IMR-90 (cell line): ENCODE data around the gene TAF7L. TPM values are rescaled to one million over a fixed set of nuclear protein-coding genes. Genes with fewer than 3 reads are reported as not detected.

ENCODE experiments used
- ATAC-seq: fragments of 200-7000 bp; cut with Tn5 transposase; 2 replicates; pipeline ENCODE4 v1.9.1; 2020; ENCODE audit warnings: low read depth, mild to moderate bottlenecking, moderate library complexity
- BruUV-seq: library from RNA; stranded (reverse); fragments of 400-500 nt; replicated peaks from 2 replicates; lab custom pipeline; 2021; lab: Mats Ljungman, UMichigan
- CTCF ChIA-PET: fragments of 300-600 bp; formaldehyde crosslinking; extraction: SDS; loops from one replicate; lab custom pipeline; 2021; ENCODE audit warnings: antibody characterized with exemption; lab: Yijun Ruan, JAX
- POLR2A ChIA-PET: fragments of 300-600 bp; sonication (Branson Sonifier 250); formaldehyde crosslinking; loops from one replicate; lab custom pipeline; 2022; ENCODE audit warnings: antibody characterized with exemption; ENCODE audit not compliant: unreplicated experiment; lab: Charles Lee
- DNase-seq: peaks from one replicate; pipeline ENCODE4 v3.0.0; 2013
- H2AFZ ChIP-seq: replicated peaks from 2 replicates; pipeline ENCODE3; 2013; ENCODE audit warnings: low read length, mild to moderate bottlenecking; ENCODE audit not compliant: poor library complexity
- H2AK5ac ChIP-seq: 2 replicates; pipeline ENCODE4 v1.6.1; 2013; ENCODE audit warnings: low read depth, low read length, inconsistent platforms
- H2AK9ac ChIP-seq: replicated peaks from 2 replicates; pipeline ENCODE3; 2013; ENCODE audit warnings: mild to moderate bottlenecking, low read depth, low read length, moderate library complexity; ENCODE audit not compliant: poor library complexity
- H2BK120ac ChIP-seq: 2 replicates; pipeline ENCODE4 v1.6.1; 2013; ENCODE audit warnings: low read depth, low read length, inconsistent platforms
- H2BK15ac ChIP-seq: 3 replicates; pipeline ENCODE4 v1.6.1; 2013; ENCODE audit warnings: low read depth, low read length, inconsistent platforms
- H2BK20ac ChIP-seq: 2 replicates; pipeline ENCODE4 v1.6.1; 2013; ENCODE audit warnings: low read depth, mild to moderate bottlenecking, inconsistent platforms, low read length, moderate library complexity
- H2BK5ac ChIP-seq: 2 replicates; pipeline ENCODE4 v1.6.1; 2013; ENCODE audit warnings: mild to moderate bottlenecking, low read depth, low read length, inconsistent platforms; ENCODE audit not compliant: poor library complexity, severe bottlenecking
- H3K14ac ChIP-seq: replicated peaks from 2 replicates; pipeline ENCODE4 v1.6.1; 2013; ENCODE audit warnings: low read depth, low read length, inconsistent platforms
- H3K18ac ChIP-seq: 2 replicates; pipeline ENCODE4 v1.6.1; 2013; ENCODE audit warnings: low read depth, low read length, control low read depth
- H3K23ac ChIP-seq: 2 replicates; pipeline ENCODE4 v1.6.1; 2013; ENCODE audit warnings: low read depth, low read length, inconsistent platforms
- H3K27ac ChIP-seq: 2 replicates; pipeline ENCODE4 v1.5.1; 2013; ENCODE audit warnings: mild to moderate bottlenecking, control low read depth, low read length; ENCODE audit not compliant: insufficient read depth
- H3K27me3 ChIP-seq: 2 replicates; pipeline ENCODE4 v1.6.1; 2013; ENCODE audit warnings: low read length; ENCODE audit not compliant: control insufficient read depth, insufficient read depth
- H3K36me3 ChIP-seq: 2 replicates; pipeline ENCODE4 v1.6.1; 2013; ENCODE audit warnings: low read length, mixed read lengths; ENCODE audit not compliant: control insufficient read depth, insufficient read depth
- H3K4ac ChIP-seq: 2 replicates; pipeline ENCODE4 v1.6.1; 2013; ENCODE audit warnings: low read depth, low read length, inconsistent platforms
- H3K4me1 ChIP-seq: 2 replicates; pipeline ENCODE4 v1.6.1; 2013; ENCODE audit warnings: low read length, mixed read lengths; ENCODE audit not compliant: control insufficient read depth, insufficient read depth
- H3K4me2 ChIP-seq: 2 replicates; pipeline ENCODE4 v1.6.1; 2013; ENCODE audit warnings: low read depth, mild to moderate bottlenecking, control low read depth, low read length, moderate library complexity
- H3K4me3 ChIP-seq: 2 replicates; pipeline ENCODE4 v1.5.1; 2013; ENCODE audit warnings: low read depth, mild to moderate bottlenecking, control low read depth, low read length, moderate library complexity; ENCODE audit not compliant: insufficient read depth
- H3K56ac ChIP-seq: 2 replicates; pipeline ENCODE4 v1.6.1; 2013; ENCODE audit warnings: low read length, inconsistent platforms; ENCODE audit not compliant: insufficient read depth; ENCODE audit errors: extremely low read depth
- H3K79me1 ChIP-seq, 2 experiments: 2 replicates each; pipeline ENCODE4 v1.6.1; 2013; ENCODE audit warnings: low read length in 2 of 2, inconsistent platforms in 1 of 2, low read depth in 1 of 2
- H3K9ac ChIP-seq: 2 replicates; pipeline ENCODE4 v1.6.1; 2013; ENCODE audit warnings: low read depth, low read length, control low read depth
- H3K9me1 ChIP-seq: 2 replicates; pipeline ENCODE4 v1.6.1; 2013; ENCODE audit warnings: low read length, inconsistent platforms; ENCODE audit not compliant: insufficient read depth
- H3K9me3 ChIP-seq: 2 replicates; pipeline ENCODE4 v1.6.1; 2013; ENCODE audit warnings: low read length; ENCODE audit not compliant: control insufficient read depth, insufficient read depth
- H4K20me1 ChIP-seq: 2 replicates; pipeline ENCODE4 v1.6.1; 2013; ENCODE audit warnings: low read length, inconsistent platforms; ENCODE audit not compliant: insufficient read depth
- H4K5ac ChIP-seq: 2 replicates; pipeline ENCODE4 v1.6.1; 2013; ENCODE audit warnings: mild to moderate bottlenecking, low read depth, low read length, control low read depth
- H4K8ac ChIP-seq, 2 experiments: 2 replicates each; pipeline ENCODE4 v1.6.1; 2013; ENCODE audit warnings: low read depth in 2 of 2, low read length in 2 of 2, control low read depth in 1 of 2, inconsistent platforms in 1 of 2
- H4K91ac ChIP-seq: 2 replicates; pipeline ENCODE4 v1.6.1; 2013; ENCODE audit warnings: low read depth, low read length, inconsistent platforms; ENCODE audit not compliant: insufficient read depth
- MAZ ChIP-seq: IDR thresholded peaks from 2 replicates; pipeline ENCODE4 v1.6.1; 2012; ENCODE audit warnings: low read depth, mild to moderate bottlenecking, low read length, improper control_type of control experiment, moderate library complexity, borderline replicate concordance
- RFX5 ChIP-seq: IDR thresholded peaks from 2 replicates; pipeline ENCODE4 v1.8.0; 2012; ENCODE audit warnings: low read depth, mild to moderate bottlenecking, low read length, moderate library complexity
- WGBS, 2 experiments: methylation state at CpG; one replicate each; pipeline versions ENCODE4 v1.1.5 to v1.1.7; 2013; ENCODE audit warnings: missing lambda C conversion rate in 2 of 2; ENCODE audit not compliant: insufficient read length in 1 of 2; ENCODE audit errors: extremely low coverage in 2 of 2; 5-methylcytosine and 5-hydroxymethylcytosine counted together
- dilution Hi-C: fragments of 300-500 bp; cut with HindIII; formaldehyde crosslinking; loops from one replicate; pipeline ENCODE4 v1.14.3; 2018; ENCODE audit warnings: low sequenced_read_pairs; ENCODE audit not compliant: unreplicated experiment
- in situ Hi-C: fragments of 300-500 bp; cut with MboI; formaldehyde crosslinking; loops from 3 replicates; pipeline ENCODE4 v1.14.3; 2019; ENCODE audit warnings: low sequenced_read_pairs, inconsistent platforms, mixed read lengths
- intact Hi-C: fragments of 100-400 bp; cut with micrococcal nuclease; formaldehyde crosslinking; loops from 2 replicates; pipeline ENCODE4 v1.10.0; 2022
- polyA plus RNA-seq, 3 experiments: library from polyadenylated mRNA; depleted of rRNA; stranded (reverse); fragments of >200 nt; gene quantifications; 2 replicates each; pipeline ENCODE4 v1.2.3, GENCODE V29; 2012; ENCODE audit warnings: low replicate concordance in 1 of 3
- total RNA-seq: library from RNA; depleted of rRNA; stranded (reverse); fragments of >200 nt; gene quantifications from 2 replicates; pipeline ENCODE4 v1.2.3, GENCODE V29; 2012

Gene TAF7L
- total and polyA plus RNA-seq, 2 of the 4 experiments (the other 2 are of a cell fraction) = 0.18 to 0.22 TPM

DNA sequence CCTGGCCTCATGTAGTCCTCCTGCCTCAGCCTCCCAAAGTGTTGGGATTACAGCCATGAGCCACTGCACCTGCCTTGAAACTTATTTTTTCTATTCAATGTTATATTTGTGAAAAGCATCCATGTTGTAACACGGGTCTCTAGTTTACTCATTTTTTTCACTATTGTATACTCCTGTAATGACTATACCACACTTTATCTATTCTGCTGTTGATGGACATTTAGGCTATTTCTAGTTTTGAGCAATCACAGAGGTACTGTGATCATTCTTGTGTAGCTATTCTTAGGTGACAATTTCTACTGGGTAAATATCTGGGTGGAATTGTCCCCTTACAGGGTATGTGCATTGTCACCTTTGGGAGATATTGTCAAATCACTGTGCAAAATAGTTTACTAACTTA is 67.9 kb downstream of the TAF7L start:
- ATAC-seq (no peak), DNase-seq (no peak)
- Histone ChIP-seq H3K36me3 (no peaks in the 10 kb centered on the region), H3K4me1 (peaks cover 8% of the 10 kb centered on the region), H3K14ac (no peak overlapping the region), H4K20me1 (no peaks in the 10 kb centered on the region), H3K18ac (no peak overlapping the region), H4K5ac (no peak overlapping the region), H2BK15ac (no peak overlapping the region), H3K27ac (no peak overlapping the region), H3K56ac (no peak overlapping the region), H2BK5ac (no peak overlapping the region), H2AK9ac (no peak overlapping the region), H2AK5ac (no peak overlapping the region), H3K23ac (no peak overlapping the region), H2BK20ac (no peak overlapping the region), H2AFZ (no peak overlapping the region), H3K4me3 (no peak overlapping the region), H3K27me3 (no peaks in the 10 kb centered on the region; the same call in 1 of the 2 replicates), H3K4ac (no peak overlapping the region), H3K79me1 (peaks cover 0 to 4% of the 10 kb centered on the region in 2 experiments; a peak in 1 of 4 replicates), H4K8ac (no peak overlapping the region), H3K9me3 (no peaks in the 10 kb centered on the region), H2BK120ac (no peak overlapping the region), H3K9me1 (no peaks in the 10 kb centered on the region), H4K91ac (no peak overlapping the region), H3K4me2 (no peak overlapping the region), H3K9ac (no peak overlapping the region)
- WGBS, 2 experiments = no CpG with 5 or more reads among the region's 1 CpG
- dilution Hi-C loops = no loop called here
- intact Hi-C loops = no loop called here
- TF ChIP-seq RFX5 (no peak), MAZ (no peak)
- no TSS peak for BruUV-seq
- ChIA-PET CTCF (no interaction called here), POLR2A (no interaction called here)
- in situ Hi-C loops = no loop called here
